Left hindlimb (tissue), 1 donor: ENCODE data around the gene BRF1.

Experiments
- DNase-seq: peaks from one replicate; pipeline ENCODE4 v3.0.0-alpha.2; 2018

BRF1 gene

GRCh38 chr14:105187935-105188524, 112.8 kb downstream of the BRF1 start:
- DNase-seq: no peak

GRCh38 chr14:105187116-105187515, 113.7 kb downstream of the BRF1 start:
- DNase-seq: no peak

- no peak for DNase-seq
Measured at GRCh38 chr14:105185973-105186372, 114.8 kb downstream of the BRF1 start.

GRCh38 chr14:105185001-105185400, 115.8 kb downstream of the BRF1 start:
- DNase-seq: no peak

- DNase-seq: no peak
Measured at GRCh38 chr14:105184461-105184860, 116.3 kb downstream of the BRF1 start.

GRCh38 chr14:105182296-105183020, 118.3 kb downstream of the BRF1 start:
- DNase-seq: no peak

GRCh38 chr14:105181549-105182295, 119.1 kb downstream of the BRF1 start:
- no peak for DNase-seq

GRCh38 chr14:105180592-105181548, 119.9 kb downstream of the BRF1 start, which contains the start of gene NUDT14:
Gene NUDT14 (minus strand): TSS chr14:105181312. CDS start chr14:105181209, 103 bp downstream.
- DNase-seq: no peak

- no peak for DNase-seq
Measured at GRCh38 chr14:105179191-105179590, 121.6 kb downstream of the BRF1 start.

- no peak for DNase-seq
Measured at GRCh38 chr14:105178868-105179140, 122.0 kb downstream of the BRF1 start.

GRCh38 chr14:105178069-105178867, 122.5 kb downstream of the BRF1 start:
- DNase-seq: no peak

- no peak for DNase-seq
Measured at GRCh38 chr14:105177082-105177481, 123.7 kb downstream of the BRF1 start.

GRCh38 chr14:105176513-105176912, 124.3 kb downstream of the BRF1 start:
- DNase-seq: no peak

- no peak for DNase-seq
Measured at GRCh38 chr14:105173901-105174894, 126.6 kb downstream of the BRF1 start.

- no peak for DNase-seq
Measured at GRCh38 chr14:105173145-105173544, 127.7 kb downstream of the BRF1 start.

- DNase-seq: no peak
Measured at GRCh38 chr14:105172476-105172875, 128.3 kb downstream of the BRF1 start.

- no peak for DNase-seq
Measured at GRCh38 chr14:105171004-105171673, 129.7 kb downstream of the BRF1 start.

- DNase-seq: no peak
Measured at GRCh38 chr14:105169776-105170655, 130.8 kb downstream of the BRF1 start.

GRCh38 chr14:105168979-105169507, 131.8 kb downstream of the BRF1 start:
- DNase-seq: no peak
